Hepatocyte (in vitro differentiated cells): ENCODE measurements around the gene BMP7. TPM values are rescaled to one million over a fixed set of nuclear protein-coding genes. Genes with fewer than 3 reads are reported as not detected.

Source experiments
- DNase-seq: peaks from one replicate; pipeline ENCODE4 v3.0.0-alpha.2; 2016; ENCODE audit warnings: low spot score
- H2AFZ ChIP-seq: fragments of 200-600 bp; sonication (generic); 2 replicates; pipeline ENCODE4 v1.6.0; 2016; ENCODE audit warnings: antibody characterized with exemption, mild to moderate bottlenecking
- H3K27ac ChIP-seq: fragments of 200-600 bp; sonication (generic); 2 replicates; pipeline ENCODE4 v1.5.1; 2016; ENCODE audit warnings: mild to moderate bottlenecking
- H3K27me3 ChIP-seq: fragments of 200-600 bp; sonication (generic); 2 replicates; pipeline ENCODE4 v1.6.1; 2016
- H3K36me3 ChIP-seq: fragments of 200-600 bp; sonication (generic); replicated peaks from 2 replicates; pipeline ENCODE4 v1.5.1; 2016; ENCODE audit warnings: low read depth; ENCODE audit not compliant: insufficient read depth
- H3K4me1 ChIP-seq: fragments of 200-600 bp; sonication (generic); 2 replicates; pipeline ENCODE4 v1.5.1; 2016; ENCODE audit warnings: mild to moderate bottlenecking, moderate library complexity; ENCODE audit not compliant: insufficient read depth
- H3K4me2 ChIP-seq: fragments of 200-600 bp; sonication (generic); 2 replicates; pipeline ENCODE4 v1.6.0; 2016
- H3K4me3 ChIP-seq: fragments of 200-600 bp; sonication (generic); 2 replicates; pipeline ENCODE4 v1.5.1; 2016; ENCODE audit warnings: mild to moderate bottlenecking
- H3K79me2 ChIP-seq: fragments of 200-600 bp; sonication (generic); 2 replicates; pipeline ENCODE4 v1.6.0; 2017; ENCODE audit warnings: mild to moderate bottlenecking
- H3K9me2 ChIP-seq: fragments of 200-600 bp; sonication (generic); replicated peaks from 2 replicates; pipeline ENCODE4 v1.6.0; 2017; ENCODE audit warnings: mild to moderate bottlenecking; ENCODE audit not compliant: insufficient read depth
- H3K9me3 ChIP-seq: fragments of 200-600 bp; sonication (generic); 2 replicates; pipeline ENCODE4 v1.5.1; 2016; ENCODE audit warnings: low read depth, mild to moderate bottlenecking
- H4K20me1 ChIP-seq: fragments of 200-600 bp; sonication (generic); 2 replicates; pipeline ENCODE4 v1.6.0; 2016; ENCODE audit warnings: mild to moderate bottlenecking; ENCODE audit not compliant: insufficient read depth, poor library complexity, severe bottlenecking
- EZH2 ChIP-seq: fragments of 200-600 bp; sonication (generic); IDR thresholded peaks from 2 replicates; pipeline ENCODE4 v1.6.1; 2016; ENCODE audit warnings: antibody characterized with exemption, mild to moderate bottlenecking, borderline replicate concordance
- EZH2phosphoT487 ChIP-seq: fragments of 200-600 bp; sonication (generic); IDR thresholded peaks from one replicate; pipeline ENCODE4 v1.6.1; 2018; ENCODE audit warnings: antibody characterized with exemption, mild to moderate bottlenecking, low read depth, moderate library complexity; ENCODE audit not compliant: unreplicated experiment, severe bottlenecking
- WGBS: methylation state at CpG from one replicate; pipeline ENCODE4 v1.1.6; 2016; ENCODE audit warnings: low lambda C conversion rate; ENCODE audit errors: missing lambda C conversion rate; 5-methylcytosine and 5-hydroxymethylcytosine counted together
- polyA plus RNA-seq: library from polyadenylated mRNA; unstranded; fragments of >200 nt; fragmentation: Nextera tagmentation; extraction: Ambion mirVana; gene quantifications from 2 replicates; pipeline ENCODE4 v1.2.1, GENCODE V29; 2016
- total RNA-seq: library from RNA; depleted of rRNA; stranded (reverse); fragments of >200 nt; gene quantifications from 2 replicates; pipeline ENCODE4 v1.2.3, GENCODE V29; 2014
- TF ChIP-seq, protein P1 (sequence below): fragments of 200-600 bp; sonication (generic); IDR thresholded peaks from 2 replicates; pipeline ENCODE4 v1.5.1; 2016; ENCODE audit warnings: antibody characterized with exemption, mild to moderate bottlenecking; ENCODE audit not compliant: poor library complexity

BMP7 gene
- total and polyA plus RNA-seq, 2 experiments from 2014 or later = 9.1 to 14.8 TPM

DNA sequence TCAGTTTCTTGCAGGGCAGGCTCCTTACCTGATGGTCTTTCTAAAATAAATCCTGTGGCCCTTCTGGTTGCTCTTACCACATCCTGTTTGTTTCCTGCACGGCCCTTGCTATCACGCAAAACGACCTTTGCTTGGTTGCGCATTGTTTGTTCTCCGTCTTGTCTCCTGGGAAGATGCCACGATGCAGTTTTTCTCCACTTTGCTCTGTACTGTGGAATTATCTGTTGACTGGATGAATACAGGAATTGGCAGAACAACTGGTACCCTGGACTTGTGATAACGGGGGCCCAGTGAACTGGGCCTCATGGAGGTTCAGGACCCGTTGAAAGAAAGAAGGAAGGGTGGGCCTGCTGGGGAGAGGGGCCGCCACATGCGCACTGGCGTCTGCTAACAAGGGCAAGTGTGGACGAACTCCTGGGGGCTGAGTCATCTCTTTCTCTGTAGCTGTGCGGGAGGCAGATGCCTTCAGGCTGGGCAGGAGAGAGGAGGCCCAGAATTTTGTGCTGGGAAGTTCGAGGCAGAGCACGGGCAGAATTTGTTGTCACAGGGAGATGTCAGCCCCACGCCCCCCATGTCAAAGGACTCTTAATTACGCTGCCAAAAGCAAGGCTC lies 139.9 kb downstream of the BMP7 start:
- H3K27ac ChIP-seq = peak overlapping the region; percentile 81
- H3K36me3 ChIP-seq = no peaks in the 10 kb centered on the region
- H3K9me3 ChIP-seq = no peaks in the 10 kb centered on the region
- no peak overlapping the region for H2AFZ ChIP-seq
- peak; percentile 63 for DNase-seq
- H3K4me3 ChIP-seq = no peak overlapping the region
- H3K27me3 ChIP-seq = no peaks in the 10 kb centered on the region
- WGBS = 51% methylated on average over 17 of the region's 17 CpGs
- no peaks in the 10 kb centered on the region for H3K79me2 ChIP-seq
- H3K9me2 ChIP-seq = no peaks in the 10 kb centered on the region
- H3K4me2 ChIP-seq = no peak overlapping the region
- no peak for TF ChIP-seq EZH2
- no peak for TF ChIP-seq EZH2phosphoT487
- TF ChIP-seq, protein P1, sequence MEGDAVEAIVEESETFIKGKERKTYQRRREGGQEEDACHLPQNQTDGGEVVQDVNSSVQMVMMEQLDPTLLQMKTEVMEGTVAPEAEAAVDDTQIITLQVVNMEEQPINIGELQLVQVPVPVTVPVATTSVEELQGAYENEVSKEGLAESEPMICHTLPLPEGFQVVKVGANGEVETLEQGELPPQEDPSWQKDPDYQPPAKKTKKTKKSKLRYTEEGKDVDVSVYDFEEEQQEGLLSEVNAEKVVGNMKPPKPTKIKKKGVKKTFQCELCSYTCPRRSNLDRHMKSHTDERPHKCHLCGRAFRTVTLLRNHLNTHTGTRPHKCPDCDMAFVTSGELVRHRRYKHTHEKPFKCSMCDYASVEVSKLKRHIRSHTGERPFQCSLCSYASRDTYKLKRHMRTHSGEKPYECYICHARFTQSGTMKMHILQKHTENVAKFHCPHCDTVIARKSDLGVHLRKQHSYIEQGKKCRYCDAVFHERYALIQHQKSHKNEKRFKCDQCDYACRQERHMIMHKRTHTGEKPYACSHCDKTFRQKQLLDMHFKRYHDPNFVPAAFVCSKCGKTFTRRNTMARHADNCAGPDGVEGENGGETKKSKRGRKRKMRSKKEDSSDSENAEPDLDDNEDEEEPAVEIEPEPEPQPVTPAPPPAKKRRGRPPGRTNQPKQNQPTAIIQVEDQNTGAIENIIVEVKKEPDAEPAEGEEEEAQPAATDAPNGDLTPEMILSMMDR = no peak
- peaks cover 30% of the 10 kb centered on the region for H3K4me1 ChIP-seq
- H4K20me1 ChIP-seq = no peaks in the 10 kb centered on the region

DNA sequence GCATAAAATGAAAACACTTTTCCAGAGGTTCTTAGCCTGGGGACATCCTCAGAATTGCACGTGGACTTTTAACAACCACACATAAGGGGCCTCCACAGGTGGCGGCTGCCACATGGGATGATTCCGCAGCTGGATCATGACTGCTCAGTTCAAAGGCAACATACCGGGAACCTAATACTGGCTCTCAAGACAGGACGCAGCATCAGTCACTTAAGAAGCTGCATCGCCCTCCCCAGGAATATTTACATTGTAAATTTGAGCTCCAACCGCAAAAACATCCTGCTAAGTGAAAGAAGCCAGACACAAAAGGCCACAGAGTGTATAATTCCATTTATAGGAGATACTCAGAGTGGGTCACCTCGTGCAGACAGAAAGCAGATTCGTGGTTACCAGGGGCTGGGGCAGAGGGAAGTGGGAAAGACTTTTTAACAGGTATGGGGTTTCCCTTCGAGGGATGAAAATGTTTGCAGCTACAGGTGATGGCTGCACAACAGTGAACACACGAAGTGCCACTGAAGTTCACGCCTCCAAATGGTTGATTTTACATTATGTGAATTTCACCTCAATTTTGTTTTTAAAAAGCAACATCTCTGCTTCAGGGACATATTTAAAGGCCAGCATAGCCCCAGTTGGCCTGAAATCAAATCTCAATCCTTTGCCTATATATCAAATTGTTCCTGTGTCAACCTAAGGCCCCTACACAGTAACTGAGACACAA lies 141.5 kb downstream of the BMP7 start:
- Histone ChIP-seq H3K4me2 (no peak overlapping the region), H3K9me2 (no peaks in the 10 kb centered on the region), H3K27ac (peak overlapping the region; percentile 81), H3K9me3 (no peaks in the 10 kb centered on the region), H3K36me3 (no peaks in the 10 kb centered on the region), H3K79me2 (no peaks in the 10 kb centered on the region), H2AFZ (no peak overlapping the region), H3K27me3 (no peaks in the 10 kb centered on the region), H3K4me3 (no peak overlapping the region), H3K4me1 (peaks cover 26% of the 10 kb centered on the region), H4K20me1 (no peaks in the 10 kb centered on the region)
- peak; percentile 29 for DNase-seq
- TF ChIP-seq EZH2 = no peak
- TF ChIP-seq, protein P1 = no peak
- TF ChIP-seq EZH2phosphoT487 = no peak
- WGBS = 34% methylated on average over 12 of the region's 12 CpGs

DNA sequence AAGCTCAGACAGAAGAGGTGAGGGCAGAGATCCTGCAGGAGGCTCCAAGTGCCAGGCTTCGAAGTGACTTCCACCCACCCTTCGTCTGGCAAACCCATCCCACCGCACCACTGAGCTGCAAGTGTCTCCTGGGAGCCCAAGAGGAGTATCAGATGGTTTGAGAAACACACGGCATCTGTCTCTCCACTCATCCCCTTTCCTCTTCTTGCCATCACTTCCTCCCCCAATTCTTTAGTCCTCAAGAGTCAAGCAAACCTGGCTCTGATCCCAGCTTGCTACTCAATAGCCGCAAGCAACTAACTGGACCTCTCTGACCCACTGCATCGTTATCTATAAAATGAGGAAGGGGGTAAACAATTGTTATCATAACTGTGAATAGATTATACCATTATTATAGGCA lies 142.1 kb downstream of the BMP7 start:
- H3K9me3 ChIP-seq = no peaks in the 10 kb centered on the region

More for the DNA sequence above, 142.1 kb downstream of the BMP7 start:
- DNase-seq = no peak
- Histone ChIP-seq H3K4me3 (no peak overlapping the region), H3K4me1 (peaks cover 26% of the 10 kb centered on the region), H3K79me2 (no peaks in the 10 kb centered on the region), H3K4me2 (no peak overlapping the region), H2AFZ (no peak overlapping the region), H3K27ac (peak overlapping the region; percentile 25), H3K27me3 (no peaks in the 10 kb centered on the region), H3K9me2 (no peaks in the 10 kb centered on the region), H3K36me3 (no peaks in the 10 kb centered on the region), H4K20me1 (no peaks in the 10 kb centered on the region)
- TF ChIP-seq EZH2 = no peak
- TF ChIP-seq, protein P1 = no peak
- no peak for TF ChIP-seq EZH2phosphoT487
- WGBS = 66% methylated on average over 6 of the region's 6 CpGs
